RWPE2 (cell line): ENCODE data around the gene YJEFN3.

Experiments used
- ATAC-seq: fragments of 200-7000 bp; cut with Tn5 transposase; 3 replicates; pipeline ENCODE4 v1.9.1; 2021; ENCODE audit warnings: low read depth
- DNase-seq: peaks from one replicate; pipeline ENCODE4 v3.0.0-alpha.2; 2020; ENCODE audit warnings: low spot score
- H3K27ac ChIP-seq: fragments of 450-650 bp; 2 replicates; pipeline ENCODE4 v1.5.1; 2017; ENCODE audit warnings: mild to moderate bottlenecking; ENCODE audit not compliant: poor library complexity, severe bottlenecking
- H3K27me3 ChIP-seq: fragments of 250-450 bp; sonication (Bioruptor Pico); 2 replicates; pipeline ENCODE4 v1.5.1; 2021; ENCODE audit warnings: mild to moderate bottlenecking, moderate library complexity; ENCODE audit not compliant: insufficient read depth, poor library complexity, severe bottlenecking
- H3K36me3 ChIP-seq: fragments of 250-450 bp; sonication (Bioruptor Pico); 2 replicates; pipeline ENCODE4 v1.5.1; 2020; ENCODE audit warnings: low read depth, mild to moderate bottlenecking, moderate library complexity
- H3K4me1 ChIP-seq: fragments of 250-450 bp; sonication (Bioruptor Pico); 2 replicates; pipeline ENCODE4 v1.5.1; 2021; ENCODE audit warnings: mild to moderate bottlenecking, moderate library complexity; ENCODE audit not compliant: insufficient read depth, poor library complexity, severe bottlenecking
- H3K4me3 ChIP-seq: fragments of 250-450 bp; sonication (Bioruptor Pico); 2 replicates; pipeline ENCODE4 v1.5.1; 2021; ENCODE audit warnings: mild to moderate bottlenecking, moderate library complexity; ENCODE audit not compliant: severe bottlenecking
- H3K9me3 ChIP-seq: fragments of 250-450 bp; sonication (Bioruptor Pico); 2 replicates; pipeline ENCODE4 v1.5.1; 2021; ENCODE audit warnings: mild to moderate bottlenecking, moderate library complexity; ENCODE audit not compliant: severe bottlenecking
- CTCF ChIP-seq: fragments of 450-650 bp; IDR thresholded peaks from one replicate; pipeline ENCODE4 v1.5.1; 2017; ENCODE audit warnings: mild to moderate bottlenecking, moderate library complexity; ENCODE audit not compliant: poor library complexity, severe bottlenecking

The YJEFN3 gene

GRCh38 chr19:19499272-19499995 is 29.3 kb upstream of the YJEFN3 start:
- no peak overlapping the region for H3K27ac ChIP-seq
- no peak for TF ChIP-seq CTCF
- H3K27me3 ChIP-seq: no peaks in the 10 kb centered on the region
- H3K4me3 ChIP-seq: no peak overlapping the region
- DNase-seq (no peak), ATAC-seq (no peak)
- H3K36me3 ChIP-seq: peaks cover 81% of the 10 kb centered on the region
- H3K4me1 ChIP-seq: no peaks in the 10 kb centered on the region
- H3K9me3 ChIP-seq: no peaks in the 10 kb centered on the region

GRCh38 chr19:19500975-19501644 is 27.6 kb upstream of the YJEFN3 start:
- peaks cover 76% of the 10 kb centered on the region for H3K36me3 ChIP-seq
- no peak for ATAC-seq

GRCh38 chr19:19501798-19502197 is 26.9 kb upstream of the YJEFN3 start:
- DNase-seq (no peak), ATAC-seq (no peak)
- H3K27me3 ChIP-seq: no peaks in the 10 kb centered on the region
- H3K36me3 ChIP-seq: peaks cover 70% of the 10 kb centered on the region
- H3K4me3 ChIP-seq: no peak overlapping the region
- no peaks in the 10 kb centered on the region for H3K4me1 ChIP-seq
- no peak for TF ChIP-seq CTCF
- no peaks in the 10 kb centered on the region for H3K9me3 ChIP-seq
- H3K27ac ChIP-seq: no peak overlapping the region

More at GRCh38 chr19:19500975-19501644, 27.6 kb upstream of the YJEFN3 start:
- TF ChIP-seq CTCF: no peak
- no peak for DNase-seq
- H3K27ac ChIP-seq: no peak overlapping the region
- no peak overlapping the region for H3K4me3 ChIP-seq
- no peaks in the 10 kb centered on the region for H3K27me3 ChIP-seq
- H3K4me1 ChIP-seq: no peaks in the 10 kb centered on the region
- H3K9me3 ChIP-seq: no peaks in the 10 kb centered on the region

GRCh38 chr19:19502281-19502680 is 26.4 kb upstream of the YJEFN3 start:
- Histone ChIP-seq H3K4me1 (no peaks in the 10 kb centered on the region), H3K27me3 (no peaks in the 10 kb centered on the region), H3K27ac (no peak overlapping the region), H3K4me3 (no peak overlapping the region), H3K36me3 (peaks cover 66% of the 10 kb centered on the region), H3K9me3 (no peaks in the 10 kb centered on the region)
- DNase-seq (no peak), ATAC-seq (no peak)
- no peak for TF ChIP-seq CTCF
